Measurements from ENCODE around the gene SIRT3. TPM values are rescaled to one million over a fixed set of nuclear protein-coding genes. Genes with fewer than 3 reads are reported as not detected.

SIRT3 gene
- total RNA-seq, 2 experiments from 2014 or later = 13.5 to 16.0 TPM

GRCh38 chr11:253160-253885 lies 17.2 kb upstream of the SIRT3 start:
- CTCF ChIA-PET = interaction anchor here (0.6 kb wide), 1 partner anchor 16 kb away, joined by 4 read pairs; the partner anchor contains the start of gene PSMD13
- POLR2A ChIA-PET = no interaction called here

GRCh38 chr11:252666-253065 lies 16.5 kb upstream of the SIRT3 start:
- CTCF ChIA-PET = interaction anchor here (0.7 to 1.1 kb wide), 2 partner anchors 16 to 115 kb away, joined by 3 read pairs; partner anchors contain the start of gene PSMD13
- POLR2A ChIA-PET = no interaction called here

- CTCF ChIA-PET = interaction anchor here (0.8 to 2.0 kb wide), 14 partner anchors 9 to 113 kb away, joined by 3 to 12 read pairs (median 4); partner anchors contain the start of gene PSMD13
- POLR2A ChIA-PET = no interaction called here
Measured at GRCh38 chr11:251550-251949, 15.4 kb upstream of the SIRT3 start.

GRCh38 chr11:250740-251299 lies 14.7 kb upstream of the SIRT3 start:
- ChIA-PET POLR2A (interaction anchor here (0.6 to 0.8 kb wide), 3 partner anchors 32 to 43 kb away, joined by 3 read pairs; partner anchors contain the start of genes BET1L, PGGHG and RIC8A), CTCF (interaction anchor here (0.6 to 2.0 kb wide), 29 partner anchors 8 to 268 kb away, joined by 3 to 12 read pairs (median 3); partner anchors contain the start of genes BET1L, NLRP6, PSMD13 and RIC8A)

GRCh38 chr11:250274-250673 lies 14.1 kb upstream of the SIRT3 start:
- ChIA-PET POLR2A (interaction anchor here (0.6 to 0.8 kb wide), 3 partner anchors 33 to 43 kb away, joined by 3 read pairs; partner anchors contain the start of genes BET1L, PGGHG and RIC8A), CTCF (interaction anchor here (0.6 to 2.0 kb wide), 26 partner anchors 7 to 269 kb away, joined by 3 to 12 read pairs (median 3); partner anchors contain the start of genes BET1L, NLRP6, PSMD13 and RIC8A)

- CTCF ChIA-PET = interaction anchor here (1.4 to 1.9 kb wide), 4 partner anchors 11 to 199 kb away, joined by 3 to 6 read pairs (median 4); no protein-coding TSS in a partner anchor
- POLR2A ChIA-PET = no interaction called here
Measured at GRCh38 chr11:249062-249461, 12.9 kb upstream of the SIRT3 start.

GRCh38 chr11:244376-244775 lies 8.2 kb upstream of the SIRT3 start:
- CTCF ChIA-PET = interaction anchor here (0.7 to 1.0 kb wide), 2 partner anchors 24 to 43 kb away, joined by 3 to 4 read pairs; no protein-coding TSS in a partner anchor
- POLR2A ChIA-PET = no interaction called here

GRCh38 chr11:241634-242033 lies 5.5 kb upstream of the SIRT3 start:
- CTCF ChIA-PET = interaction anchor here (0.7 to 0.8 kb wide), 2 partner anchors 9 kb away, joined by 3 to 4 read pairs; no protein-coding TSS in a partner anchor
- POLR2A ChIA-PET = no interaction called here

GRCh38 chr11:240315-240714 lies 4.2 kb upstream of the SIRT3 start:
- ChIA-PET CTCF (interaction anchor here (1.8 kb wide), 1 partner anchor 10 kb away, joined by 5 read pairs; no protein-coding TSS in a partner anchor), POLR2A (no interaction called here)

- ChIA-PET CTCF (interaction anchor here (1.7 kb wide), 1 partner anchor 12 kb away, joined by 12 read pairs; no protein-coding TSS in a partner anchor), POLR2A (interaction anchor here (1.8 kb wide), 1 partner anchor 118 kb away, joined by 8 read pairs; no protein-coding TSS in a partner anchor)
Measured at GRCh38 chr11:238346-238745, 2.2 kb upstream of the SIRT3 start.

GRCh38 chr11:236774-237767 lies 929 bp upstream of the SIRT3 start, which contains the start of gene PSMD13:
TSS of gene PSMD13 (plus strand) at chr11:236976. CDS start at chr11:237050, 74 bp downstream.
- POLR2A ChIA-PET = interaction anchor here (0.7 to 1.9 kb wide), 4 partner anchors 22 to 119 kb away, joined by 3 to 8 read pairs (median 5); partner anchors contain the start of genes BET1L and RIC8A

GRCh38 chr11:235609-235996 lies 539 bp downstream of the SIRT3 start:
- ChIA-PET POLR2A (interaction anchor here (1.9 kb wide), 1 partner anchor 28 kb away, joined by 5 read pairs; the partner anchor contains the start of genes BET1L and RIC8A), CTCF (no interaction called here)

More at GRCh38 chr11:236774-237767, 929 bp upstream of the SIRT3 start, which contains the start of gene PSMD13:
- CTCF ChIA-PET = interaction anchor here (0.8 to 1.7 kb wide), 5 partner anchors 14 to 79 kb away, joined by 3 to 12 read pairs (median 3); no protein-coding TSS in a partner anchor

- ChIA-PET CTCF (interaction anchor here (1.0 to 1.1 kb wide), 2 partner anchors 16 to 25 kb away, joined by 3 read pairs; no protein-coding TSS in a partner anchor), POLR2A (no interaction called here)
Measured at GRCh38 chr11:235180-235579, 962 bp downstream of the SIRT3 start.

GRCh38 chr11:232783-233565 lies 3.2 kb downstream of the SIRT3 start:
- POLR2A ChIA-PET = no interaction called here
- CTCF ChIA-PET = no interaction called here

- POLR2A ChIA-PET = interaction anchor here (0.6 kb wide), 1 partner anchor 185 kb away, joined by 6 read pairs; the partner anchor contains the start of gene SIGIRR
- CTCF ChIA-PET = interaction anchor here (1.2 kb wide), 1 partner anchor 21 kb away, joined by 3 read pairs; no protein-coding TSS in a partner anchor
Measured at GRCh38 chr11:230431-230830, 5.7 kb downstream of the SIRT3 start.

- CTCF ChIA-PET = interaction anchor here (1.4 kb wide), 1 partner anchor 21 kb away, joined by 3 read pairs; no protein-coding TSS in a partner anchor
- POLR2A ChIA-PET = no interaction called here
Measured at GRCh38 chr11:227824-228379, 8.2 kb downstream of the SIRT3 start.

- CTCF ChIA-PET = no interaction called here
Measured at GRCh38 chr11:225734-226453, 10.2 kb downstream of the SIRT3 start.

More at GRCh38 chr11:225734-226453, 10.2 kb downstream of the SIRT3 start:
- POLR2A ChIA-PET = no interaction called here

Measured in activated CD8-positive, alpha-beta memory T cell treated with anti-CD3 and anti-CD28 coated beads for 36 hours (primary cell).